NCI-H2081 (cell line): ENCODE results near the gene CCR5.

Experiments used
- DNase-seq, 2 experiments: peaks; one replicate each; lab custom pipeline; 2025; lab: John Stamatoyannopoulos, UW

CCR5 gene

DNA sequence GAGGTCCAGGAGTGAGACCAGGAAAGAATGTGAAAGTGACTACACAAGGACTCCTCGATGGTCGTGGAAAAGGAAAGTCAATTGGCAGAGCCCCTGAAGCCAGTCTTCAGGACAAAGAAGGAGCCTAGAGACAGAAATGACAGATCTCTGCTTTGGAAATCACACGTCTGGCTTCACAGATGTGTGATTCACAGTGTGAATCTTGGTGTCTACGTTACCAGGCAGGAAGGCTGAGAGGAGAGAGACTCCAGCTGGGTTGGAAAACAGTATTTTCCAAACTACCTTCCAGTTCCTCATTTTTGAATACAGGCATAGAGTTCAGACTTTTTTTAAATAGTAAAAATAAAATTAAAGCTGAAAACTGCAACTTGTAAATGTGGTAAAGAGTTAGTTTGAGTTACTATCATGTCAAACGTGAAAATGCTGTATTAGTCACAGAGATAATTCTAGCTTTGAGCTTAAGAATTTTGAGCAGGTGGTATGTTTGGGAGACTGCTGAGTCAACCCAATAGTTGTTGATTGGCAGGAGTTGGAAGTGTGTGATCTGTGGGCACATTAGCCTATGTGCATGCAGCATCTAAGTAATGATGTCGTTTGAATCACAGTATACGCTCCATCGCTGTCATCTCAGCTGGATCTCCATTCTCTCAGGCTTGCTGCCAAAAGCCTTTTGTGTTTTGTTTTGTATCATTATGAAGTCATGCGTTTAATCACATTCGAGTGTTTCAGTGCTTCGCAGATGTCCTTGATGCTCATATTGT, 10.8 kb upstream of the CCR5 start:
- DNase-seq, result peak; percentile 71 to 88

DNA sequence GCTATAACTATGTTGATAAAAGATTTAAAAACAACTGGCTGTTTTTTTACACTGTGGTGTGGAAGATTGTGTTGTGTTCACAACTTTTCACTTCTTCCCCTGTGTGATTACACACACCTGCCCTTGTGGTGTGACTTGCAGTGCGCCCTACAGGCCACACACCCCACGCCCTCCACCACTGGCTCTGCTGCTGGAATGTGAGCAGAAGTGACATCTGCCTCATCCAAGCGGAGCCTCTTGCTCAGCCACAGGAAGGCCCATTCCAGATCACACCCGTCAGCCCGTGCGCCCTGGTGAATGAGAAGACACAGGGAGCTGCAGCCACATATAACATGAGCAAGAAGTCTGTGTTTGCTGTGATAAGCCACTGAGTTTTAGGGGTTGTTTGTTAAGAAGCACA, 9.8 kb upstream of the CCR5 start:
- no peak for DNase-seq

DNA sequence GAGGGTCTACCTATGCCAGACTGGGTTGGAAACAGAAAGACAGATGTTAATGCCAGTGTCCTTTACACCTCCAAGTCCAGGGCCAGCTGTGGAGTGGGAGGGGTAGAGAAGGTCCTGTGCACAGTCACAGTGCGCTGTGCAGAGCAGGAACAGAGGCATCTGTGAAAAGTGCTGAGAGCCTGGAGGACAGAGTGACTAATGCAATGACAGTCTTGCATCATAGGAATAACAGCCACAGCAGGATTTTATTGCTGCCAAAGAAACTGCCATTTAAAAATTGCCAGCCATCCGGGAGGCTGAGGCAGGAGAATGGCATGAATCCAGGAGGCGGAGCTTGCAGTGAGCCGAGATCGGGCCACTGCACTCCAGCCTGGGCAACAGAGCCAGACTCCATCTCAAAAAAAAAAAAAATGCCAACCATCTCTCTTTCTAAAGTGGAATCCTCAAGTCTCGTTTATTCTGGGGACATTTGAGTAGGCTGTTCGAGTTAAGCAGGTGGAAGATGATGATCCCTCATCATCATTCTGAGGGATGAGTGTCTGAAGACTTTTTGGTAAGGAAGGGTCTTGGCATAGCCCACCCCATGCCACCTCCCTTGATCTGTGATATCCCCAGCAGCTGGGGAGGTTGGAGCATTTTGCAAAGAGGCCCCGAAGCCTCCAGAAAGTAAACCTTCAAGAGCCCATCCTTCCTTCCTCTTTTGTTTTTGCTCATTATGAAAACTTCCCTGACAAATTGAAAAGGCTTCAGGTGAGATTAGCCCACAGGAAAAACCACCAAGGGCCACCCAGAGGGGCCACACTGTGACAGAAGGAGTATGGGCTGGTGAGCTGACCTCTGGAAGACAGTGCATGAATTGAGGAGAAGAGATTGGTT, 9.1 kb upstream of the CCR5 start:
- DNase-seq, result no peak

DNA sequence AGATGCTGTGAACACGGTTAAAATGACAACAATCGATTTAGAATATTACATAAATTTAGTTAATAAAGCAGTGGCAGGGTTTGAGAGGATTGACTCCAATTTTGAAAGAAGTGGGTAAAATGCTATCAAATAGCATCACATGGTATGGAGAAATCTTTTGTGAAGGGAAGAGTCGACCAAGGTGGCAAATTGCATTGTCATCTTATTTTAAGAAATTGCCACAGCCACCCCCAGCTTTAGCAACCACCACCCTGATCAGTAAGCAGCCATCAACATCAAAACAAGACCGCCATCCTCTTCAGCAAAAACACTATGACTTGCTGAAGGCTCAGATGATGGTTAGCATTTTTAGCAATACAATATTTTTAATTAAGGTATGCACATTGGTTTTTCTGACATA, 5.7 kb upstream of the CCR5 start:
- DNase-seq, result no peak

DNA sequence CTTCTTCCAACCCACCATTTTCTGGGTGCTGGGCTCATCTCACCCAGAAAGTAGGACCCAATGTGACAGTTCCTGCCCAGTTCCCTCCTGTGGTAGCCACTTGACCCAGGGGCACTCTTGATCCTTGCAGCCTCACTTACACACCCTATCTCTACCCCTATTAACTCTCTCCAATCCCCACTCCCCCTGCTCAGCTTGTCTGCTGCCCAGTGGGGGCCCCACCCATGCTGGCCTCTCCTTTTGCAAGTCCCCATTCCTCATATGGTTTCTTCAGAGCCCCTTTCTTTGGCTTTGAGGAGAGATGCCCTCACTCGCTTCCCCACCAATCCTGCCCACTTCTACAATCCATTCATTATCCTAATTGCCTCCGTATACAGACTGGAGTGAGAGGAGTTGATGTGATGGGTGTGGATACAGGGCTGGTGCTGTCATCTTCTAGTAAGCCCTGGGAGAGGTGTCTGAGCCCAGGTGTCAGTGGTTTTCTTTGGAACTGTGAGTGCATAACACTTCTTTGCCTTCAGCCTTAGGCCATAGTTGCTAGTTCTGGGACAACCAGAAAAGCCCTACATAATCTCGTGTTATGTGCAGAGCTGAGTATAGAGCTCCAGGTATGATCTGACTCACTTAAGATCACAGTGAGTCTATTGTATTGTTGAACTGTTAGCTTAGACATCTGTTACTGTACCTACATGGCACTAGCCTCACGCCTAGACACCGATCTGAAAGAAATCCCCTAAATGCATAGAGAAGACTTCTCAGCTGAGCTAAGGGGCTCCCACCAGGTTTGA, 4.8 kb upstream of the CCR5 start:
- DNase-seq, result no peak

DNA sequence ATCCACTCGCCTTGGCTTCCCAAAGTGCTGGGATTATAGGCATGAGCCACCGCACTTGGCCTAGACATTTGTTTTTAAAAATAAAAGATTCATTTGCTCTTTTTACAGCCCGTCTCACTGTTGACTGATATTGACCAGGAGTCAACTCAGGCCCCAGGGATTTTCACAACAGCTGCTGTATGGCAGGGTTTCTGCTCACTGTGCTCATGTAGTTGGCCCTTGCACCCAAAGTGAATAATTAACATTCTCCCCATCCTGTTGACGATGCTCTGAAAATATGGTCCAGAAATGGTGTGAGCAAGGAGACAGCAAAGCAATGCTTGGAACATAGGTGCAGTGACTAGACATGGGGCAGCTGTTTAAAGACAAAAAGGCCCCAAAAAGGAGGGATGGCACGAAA, 2.9 kb upstream of the CCR5 start:
- DNase-seq, result no peak

DNA sequence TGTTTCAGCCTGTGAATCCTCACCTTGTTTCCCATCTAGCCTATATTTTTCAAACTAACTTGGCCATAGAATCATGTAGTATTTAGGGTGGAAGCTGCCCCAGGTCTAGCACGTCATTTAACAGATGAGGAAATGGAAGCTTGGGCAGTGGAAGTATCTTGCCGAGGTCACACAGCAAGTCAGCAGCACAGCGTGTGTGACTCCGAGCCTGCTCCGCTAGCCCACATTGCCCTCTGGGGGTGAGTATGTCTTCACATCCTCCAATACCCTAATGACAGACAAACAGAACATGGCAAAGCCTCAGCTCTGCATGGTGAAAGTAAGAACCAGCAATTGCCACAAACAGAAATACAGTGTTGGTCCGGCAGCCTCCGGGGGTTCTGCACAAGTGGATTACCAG, 2.2 kb upstream of the CCR5 start:
- no peak for DNase-seq

DNA sequence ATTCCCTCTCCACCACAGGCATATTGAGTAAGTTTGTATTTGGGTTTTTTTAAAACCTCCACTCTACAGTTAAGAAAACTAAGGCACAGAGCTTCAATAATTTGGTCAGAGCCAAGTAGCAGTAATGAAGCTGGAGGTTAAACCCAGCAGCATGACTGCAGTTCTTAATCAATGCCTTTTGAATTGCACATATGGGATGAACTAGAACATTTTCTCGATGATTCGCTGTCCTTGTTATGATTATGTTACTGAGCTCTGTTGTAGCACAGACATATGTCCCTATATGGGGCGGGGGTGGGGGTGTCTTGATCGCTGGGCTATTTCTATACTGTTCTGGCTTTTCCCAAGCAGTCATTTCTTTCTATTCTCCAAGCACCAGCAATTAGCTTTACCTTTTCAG, 1.6 kb upstream of the CCR5 start:
- no peak for DNase-seq

DNA sequence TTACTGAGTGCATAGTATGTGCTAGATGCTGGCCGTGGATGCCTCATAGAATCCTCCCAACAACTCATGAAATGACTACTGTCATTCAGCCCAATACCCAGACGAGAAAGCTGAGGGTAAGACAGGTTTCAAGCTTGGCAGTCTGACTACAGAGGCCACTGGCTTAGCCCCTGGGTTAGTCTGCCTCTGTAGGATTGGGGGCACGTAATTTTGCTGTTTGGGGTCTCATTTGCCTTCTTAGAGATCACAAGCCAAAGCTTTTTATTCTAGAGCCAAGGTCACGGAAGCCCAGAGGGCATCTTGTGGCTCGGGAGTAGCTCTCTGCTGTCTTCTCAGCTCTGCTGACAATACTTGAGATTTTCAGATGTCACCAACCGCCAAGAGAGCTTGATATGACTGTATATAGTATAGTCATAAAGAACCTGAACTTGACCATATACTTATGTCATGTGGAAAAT, 1.0 kb upstream of the CCR5 start:
- DNase-seq, result no peak

DNA sequence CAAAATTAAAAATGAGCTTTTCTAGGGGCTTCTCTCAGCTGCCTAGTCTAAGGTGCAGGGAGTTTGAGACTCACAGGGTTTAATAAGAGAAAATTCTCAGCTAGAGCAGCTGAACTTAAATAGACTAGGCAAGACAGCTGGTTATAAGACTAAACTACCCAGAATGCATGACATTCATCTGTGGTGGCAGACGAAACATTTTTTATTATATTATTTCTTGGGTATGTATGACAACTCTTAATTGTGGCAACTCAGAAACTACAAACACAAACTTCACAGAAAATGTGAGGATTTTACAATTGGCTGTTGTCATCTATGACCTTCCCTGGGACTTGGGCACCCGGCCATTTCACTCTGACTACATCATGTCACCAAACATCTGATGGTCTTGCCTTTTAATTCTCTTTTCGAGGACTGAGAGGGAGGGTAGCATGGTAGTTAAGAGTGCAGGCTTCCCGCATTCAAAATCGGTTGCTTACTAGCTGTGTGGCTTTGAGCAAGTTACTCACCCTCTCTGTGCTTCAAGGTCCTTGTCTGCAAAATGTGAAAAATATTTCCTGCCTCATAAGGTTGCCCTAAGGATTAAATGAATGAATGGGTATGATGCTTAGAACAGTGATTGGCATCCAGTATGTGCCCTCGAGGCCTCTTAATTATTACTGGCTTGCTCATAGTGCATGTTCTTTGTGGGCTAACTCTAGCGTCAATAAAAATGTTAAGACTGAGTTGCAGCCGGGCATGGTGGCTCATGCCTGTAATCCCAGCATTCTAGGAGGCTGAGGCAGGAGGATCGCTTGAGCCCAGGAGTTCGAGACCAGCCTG, 984 bp downstream of the CCR5 start:
- DNase-seq, result no peak

DNA sequence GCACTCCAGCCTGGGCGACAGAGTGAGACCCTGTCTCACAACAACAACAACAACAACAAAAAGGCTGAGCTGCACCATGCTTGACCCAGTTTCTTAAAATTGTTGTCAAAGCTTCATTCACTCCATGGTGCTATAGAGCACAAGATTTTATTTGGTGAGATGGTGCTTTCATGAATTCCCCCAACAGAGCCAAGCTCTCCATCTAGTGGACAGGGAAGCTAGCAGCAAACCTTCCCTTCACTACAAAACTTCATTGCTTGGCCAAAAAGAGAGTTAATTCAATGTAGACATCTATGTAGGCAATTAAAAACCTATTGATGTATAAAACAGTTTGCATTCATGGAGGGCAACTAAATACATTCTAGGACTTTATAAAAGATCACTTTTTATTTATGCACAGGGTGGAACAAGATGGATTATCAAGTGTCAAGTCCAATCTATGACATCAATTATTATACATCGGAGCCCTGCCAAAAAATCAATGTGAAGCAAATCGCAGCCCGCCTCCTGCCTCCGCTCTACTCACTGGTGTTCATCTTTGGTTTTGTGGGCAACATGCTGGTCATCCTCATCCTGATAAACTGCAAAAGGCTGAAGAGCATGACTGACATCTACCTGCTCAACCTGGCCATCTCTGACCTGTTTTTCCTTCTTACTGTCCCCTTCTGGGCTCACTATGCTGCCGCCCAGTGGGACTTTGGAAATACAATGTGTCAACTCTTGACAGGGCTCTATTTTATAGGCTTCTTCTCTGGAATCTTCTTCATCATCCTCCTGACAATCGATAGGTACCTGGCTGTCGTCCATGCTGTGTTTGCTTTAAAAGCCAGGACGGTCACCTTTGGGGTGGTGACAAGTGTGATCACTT, 2.0 kb downstream of the CCR5 start:
- peak in 1 of 2 experiments; percentile 18 for DNase-seq

DNA sequence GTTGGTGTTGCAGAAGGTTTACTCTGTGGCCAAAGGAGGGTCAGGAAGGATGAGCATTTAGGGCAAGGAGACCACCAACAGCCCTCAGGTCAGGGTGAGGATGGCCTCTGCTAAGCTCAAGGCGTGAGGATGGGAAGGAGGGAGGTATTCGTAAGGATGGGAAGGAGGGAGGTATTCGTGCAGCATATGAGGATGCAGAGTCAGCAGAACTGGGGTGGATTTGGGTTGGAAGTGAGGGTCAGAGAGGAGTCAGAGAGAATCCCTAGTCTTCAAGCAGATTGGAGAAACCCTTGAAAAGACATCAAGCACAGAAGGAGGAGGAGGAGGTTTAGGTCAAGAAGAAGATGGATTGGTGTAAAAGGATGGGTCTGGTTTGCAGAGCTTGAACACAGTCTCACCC, 4.0 kb downstream of the CCR5 start:
- DNase-seq, result no peak

DNA sequence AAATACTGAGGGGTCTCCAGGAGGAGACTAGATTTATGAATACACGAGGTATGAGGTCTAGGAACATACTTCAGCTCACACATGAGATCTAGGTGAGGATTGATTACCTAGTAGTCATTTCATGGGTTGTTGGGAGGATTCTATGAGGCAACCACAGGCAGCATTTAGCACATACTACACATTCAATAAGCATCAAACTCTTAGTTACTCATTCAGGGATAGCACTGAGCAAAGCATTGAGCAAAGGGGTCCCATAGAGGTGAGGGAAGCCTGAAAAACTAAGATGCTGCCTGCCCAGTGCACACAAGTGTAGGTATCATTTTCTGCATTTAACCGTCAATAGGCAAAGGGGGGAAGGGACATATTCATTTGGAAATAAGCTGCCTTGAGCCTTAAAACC, 4.5 kb downstream of the CCR5 start:
- no peak for DNase-seq

DNA sequence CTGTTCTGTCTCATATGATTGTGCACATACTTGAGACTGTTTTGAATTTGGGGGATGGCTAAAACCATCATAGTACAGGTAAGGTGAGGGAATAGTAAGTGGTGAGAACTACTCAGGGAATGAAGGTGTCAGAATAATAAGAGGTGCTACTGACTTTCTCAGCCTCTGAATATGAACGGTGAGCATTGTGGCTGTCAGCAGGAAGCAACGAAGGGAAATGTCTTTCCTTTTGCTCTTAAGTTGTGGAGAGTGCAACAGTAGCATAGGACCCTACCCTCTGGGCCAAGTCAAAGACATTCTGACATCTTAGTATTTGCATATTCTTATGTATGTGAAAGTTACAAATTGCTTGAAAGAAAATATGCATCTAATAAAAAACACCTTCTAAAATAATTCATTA, 5.1 kb downstream of the CCR5 start:
- DNase-seq, result no peak

DNA sequence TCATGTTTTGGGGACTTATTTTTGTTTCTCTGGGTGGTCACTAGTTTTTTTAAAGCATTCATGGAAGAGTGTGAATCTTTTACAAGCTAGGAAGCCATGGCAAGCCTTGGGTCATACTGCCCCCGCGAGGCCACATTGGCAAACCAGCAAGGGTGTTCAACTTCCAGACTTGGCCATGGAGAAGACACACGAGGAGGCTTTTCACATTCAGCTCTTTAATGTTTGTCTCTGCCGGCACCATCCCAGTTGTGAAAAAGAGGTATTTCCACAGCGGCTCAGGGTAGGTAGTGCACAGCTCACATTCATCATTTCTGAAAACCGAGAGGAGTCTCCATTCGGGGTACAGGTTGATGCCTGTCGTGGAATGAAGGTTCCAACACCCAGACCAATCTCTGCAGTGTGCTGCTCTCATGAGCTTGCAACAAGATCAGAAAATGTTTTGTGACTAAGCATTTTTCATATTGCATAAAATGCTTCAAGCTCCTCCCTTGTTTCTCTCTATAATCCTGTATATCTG, 7.7 kb downstream of the CCR5 start:
- DNase-seq, result peak in 1 of 2 experiments; percentile 12

DNA sequence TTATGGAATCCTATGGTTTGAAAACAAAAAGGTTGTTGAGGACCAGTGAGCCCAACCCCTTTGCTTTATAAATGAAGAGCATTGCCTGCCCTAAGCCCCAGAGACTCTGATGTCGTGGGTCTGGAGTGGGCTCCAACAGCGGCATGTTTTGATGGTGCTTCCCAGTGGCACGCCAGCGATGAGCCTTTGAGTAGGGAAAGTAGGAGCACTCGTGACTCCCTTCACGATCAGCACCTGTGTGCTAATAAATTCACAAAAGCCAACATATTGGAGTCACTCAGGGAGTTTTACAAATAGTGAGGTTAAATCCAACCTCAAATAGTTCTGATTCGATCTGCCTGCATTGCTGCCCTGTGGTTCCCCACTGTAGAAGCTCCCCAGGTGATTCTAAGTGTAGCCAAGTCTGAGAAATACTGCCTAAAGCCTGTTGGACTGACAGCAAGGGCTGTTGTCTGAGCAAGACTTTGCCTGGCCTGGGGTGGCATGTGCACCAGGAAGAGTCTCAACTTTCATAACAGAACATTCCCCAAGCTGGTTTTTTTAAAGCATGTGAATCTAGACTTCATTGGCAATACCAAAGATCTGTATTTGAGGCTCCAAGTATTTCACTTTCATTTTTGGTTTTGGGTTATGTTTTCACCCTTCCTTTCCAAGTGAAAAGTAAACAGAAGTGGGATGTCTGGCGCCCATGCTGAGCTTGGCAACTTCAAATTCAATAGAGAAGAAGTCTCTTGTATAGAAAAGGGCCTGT, 9.9 kb downstream of the CCR5 start:
- no peak for DNase-seq

DNA sequence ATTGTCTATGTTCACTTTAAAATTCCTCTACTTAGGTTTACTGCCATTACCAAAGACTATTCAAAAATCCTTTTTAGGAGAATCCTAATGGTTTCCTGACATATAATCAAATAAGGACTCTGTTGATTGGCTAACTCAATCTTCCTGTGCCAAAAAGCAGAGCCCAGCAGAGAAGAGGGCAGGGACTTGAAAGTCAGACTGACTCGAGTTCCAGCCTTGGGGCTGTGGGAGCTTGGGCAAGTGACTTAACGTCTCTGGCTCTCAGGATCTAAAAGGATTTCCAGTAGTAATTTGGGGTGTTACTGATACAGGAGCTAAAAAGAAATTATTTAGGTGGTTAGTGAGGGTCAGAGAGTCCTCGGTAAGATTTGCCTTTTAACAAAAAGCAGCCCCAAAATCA, 10.9 kb downstream of the CCR5 start:
- no peak for DNase-seq

DNA sequence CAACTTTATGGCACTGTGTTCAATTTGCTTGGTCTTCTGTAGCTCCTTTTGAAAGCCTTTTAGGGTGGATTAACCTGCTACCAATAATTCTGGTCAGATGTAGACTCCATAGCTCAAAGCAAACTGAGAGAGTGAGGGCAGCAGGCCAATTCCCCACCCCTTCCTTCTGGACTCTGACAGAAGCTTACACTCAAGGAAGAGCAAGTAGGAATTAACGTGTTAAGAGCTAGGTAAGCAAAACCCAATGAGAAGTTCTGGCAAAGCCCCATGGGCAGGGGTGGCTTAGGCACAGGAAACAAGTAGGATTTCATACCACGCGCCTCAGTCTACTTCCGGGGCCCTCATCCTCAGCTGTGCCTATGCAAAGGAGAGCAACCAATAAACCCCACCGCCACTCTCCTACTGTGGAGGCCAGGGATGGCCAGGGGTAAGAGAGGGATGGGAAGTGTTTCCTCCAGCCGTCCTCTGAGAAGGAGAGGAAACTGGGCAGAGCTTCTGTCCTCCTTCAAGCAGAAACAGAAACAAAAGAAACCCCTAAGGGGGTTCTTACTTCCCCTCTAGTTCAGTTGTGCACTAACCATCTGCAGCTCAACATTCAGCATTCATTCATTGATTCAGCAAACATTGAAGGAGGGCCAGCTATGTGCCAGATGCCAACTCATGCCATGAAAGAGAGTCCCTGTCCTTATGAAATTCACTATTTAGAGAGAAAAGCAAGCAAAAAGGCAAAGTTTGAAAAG, 12.6 kb downstream of the CCR5 start:
- no peak for DNase-seq

DNA sequence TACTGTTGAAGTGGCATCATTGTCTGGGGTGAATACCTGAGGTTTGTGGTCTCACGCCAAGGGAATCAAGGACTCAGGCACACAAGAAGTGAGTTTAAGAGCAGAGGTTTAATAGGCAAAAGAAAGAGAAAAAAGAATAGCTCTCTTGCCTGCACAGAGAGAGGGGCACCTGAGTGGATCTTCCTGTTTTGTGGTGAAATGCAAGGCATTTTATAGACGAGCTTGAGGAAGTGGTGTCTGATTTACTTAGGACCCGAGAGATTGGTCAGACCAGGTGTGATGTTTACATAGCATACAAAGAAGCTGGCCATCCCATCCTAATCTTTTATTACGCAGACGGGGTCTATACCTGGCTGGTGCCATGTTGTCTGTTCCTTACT, 13.2 kb downstream of the CCR5 start:
- no peak for DNase-seq
